HepG2 (cell line): Measurements from ENCODE around the gene EZH1. TPM values are rescaled to one million over a fixed set of nuclear protein-coding genes. Genes with fewer than 3 reads are reported as not detected.
A peak's percentile ranks its signal among the peaks of the same experiment; 100 is the strongest.

ENCODE experiments used
- DR1 ChIP-seq: sonication (generic); formaldehyde crosslinking; IDR thresholded peaks from 2 replicates; pipeline ENCODE4 v1.8.0; 2021; ENCODE audit warnings: mild to moderate bottlenecking, missing genetic modification reagents, inconsistent platforms
- GTF2F1 ChIP-seq: fragments of 150-350 bp; IDR thresholded peaks from 2 replicates; pipeline ENCODE4 v1.6.1; 2014; ENCODE audit warnings: low read length
- HMG20A ChIP-seq: IDR thresholded peaks from 2 replicates; pipeline ENCODE4 v1.6.1; 2016; ENCODE audit warnings: borderline replicate concordance
- KAT8 ChIP-seq: IDR thresholded peaks from 2 replicates; pipeline ENCODE4 v1.6.1; 2016; ENCODE audit warnings: missing genetic modification reagents, missing compliant biosample characterization
- KDM2A ChIP-seq: sonication (generic); formaldehyde crosslinking; IDR thresholded peaks from 2 replicates; pipeline ENCODE4 v1.4.0; 2020; ENCODE audit warnings: low read depth, missing genetic modification reagents, borderline replicate concordance
- MAF1 ChIP-seq: sonication (generic); formaldehyde crosslinking; IDR thresholded peaks from 2 replicates; pipeline ENCODE4 v1.5.0; 2020; ENCODE audit warnings: missing genetic modification reagents, borderline replicate concordance
- MZF1 ChIP-seq: sonication (generic); formaldehyde crosslinking; IDR thresholded peaks from 2 replicates; pipeline ENCODE4 v1.8.1; 2023; ENCODE audit warnings: mild to moderate bottlenecking, missing genetic modification reagents, borderline replicate concordance
- NR2F2 ChIP-seq: IDR thresholded peaks from 2 replicates; pipeline ENCODE4 v1.6.1; 2012; ENCODE audit warnings: low read depth, inconsistent platforms, borderline replicate concordance
- RBM22 ChIP-seq: fragments of 200-400 bp; formaldehyde crosslinking; optimal IDR thresholded peaks from 2 replicates; pipeline ENCODE3; 2017; ENCODE audit warnings: mild to moderate bottlenecking, low read length, moderate library complexity
- TARDBP ChIP-seq: sonication (generic); formaldehyde crosslinking; IDR thresholded peaks from 2 replicates; pipeline ENCODE4 v1.8.0; 2022; ENCODE audit warnings: mild to moderate bottlenecking, missing genetic modification reagents
- TP53 ChIP-seq: sonication (generic); formaldehyde crosslinking; conservative IDR thresholded peaks from 2 replicates; pipeline ENCODE4 v1.4.0; 2020; ENCODE audit warnings: missing genetic modification reagents
- ZFP90 ChIP-seq: sonication (generic); formaldehyde crosslinking; IDR thresholded peaks from 2 replicates; pipeline ENCODE4 v1.8.0; 2022; ENCODE audit warnings: missing genetic modification reagents, mild to moderate bottlenecking, inconsistent platforms, borderline replicate concordance
- ZNF317 ChIP-seq: sonication (generic); formaldehyde crosslinking; IDR thresholded peaks from 2 replicates; pipeline ENCODE4 v1.5.0; 2020; ENCODE audit warnings: mild to moderate bottlenecking, missing genetic modification reagents
- ZNF337 ChIP-seq: sonication (generic); formaldehyde crosslinking; IDR thresholded peaks from 2 replicates; pipeline ENCODE4 v1.5.1; 2020; ENCODE audit warnings: missing genetic modification reagents, low read depth, mild to moderate bottlenecking, borderline replicate concordance
- ZNF614 ChIP-seq: IDR thresholded peaks from 2 replicates; pipeline ENCODE4 v1.6.1; 2018; ENCODE audit warnings: missing biosample characterization, missing genetic modification reagents, inconsistent platforms, borderline replicate concordance
- ZNF652 ChIP-seq: IDR thresholded peaks from 2 replicates; pipeline ENCODE4 v1.6.1; 2016; ENCODE audit warnings: low read depth, borderline replicate concordance
- ZNF672 ChIP-seq: sonication (generic); formaldehyde crosslinking; IDR thresholded peaks from 2 replicates; pipeline ENCODE4 v1.8.1; 2022; ENCODE audit warnings: missing genetic modification reagents
- ZNF777 ChIP-seq: sonication (generic); formaldehyde crosslinking; IDR thresholded peaks from 2 replicates; pipeline ENCODE4 v1.4.0; 2020; ENCODE audit warnings: missing genetic modification reagents
- polyA plus RNA-seq, 8 experiments: library from polyadenylated mRNA; depleted of rRNA in 3 of 8; stranded (reverse) in 7 of 8; unstranded in 1 of 8; fragments of >200 nt; fragmentation: Illumina TruSeq in 4 of 8; extraction: Trizol in 4 of 8; gene quantifications; 2 replicates each; pipeline versions ENCODE4 v1.2.1 to v1.2.3, GENCODE V29; 2011 to 2016; ENCODE audit warnings: low read depth in 4 of 8, missing spikeins in 1 of 8, mixed read lengths in 1 of 8; ENCODE audit not compliant: insufficient read depth in 1 of 8
- total RNA-seq, 5 experiments: library from RNA; depleted of rRNA; stranded (reverse); fragments of >200 nt; fragmentation: Illumina TruSeq; extraction: Trizol; gene quantifications; 2 replicates each; pipeline ENCODE4 v1.2.3, GENCODE V29; 2016; ENCODE audit warnings: low read depth in 1 of 5
- TF ChIP-seq, protein P1 (sequence below): IDR thresholded peaks from 2 replicates; pipeline ENCODE4 v1.6.1; 2016; ENCODE audit warnings: mild to moderate bottlenecking, missing biosample characterization, missing genetic modification reagents
- TF ChIP-seq, protein P2 (sequence below): sonication (generic); formaldehyde crosslinking; IDR thresholded peaks from 2 replicates; pipeline ENCODE4 v1.5.1; 2020; ENCODE audit warnings: mild to moderate bottlenecking, missing genetic modification reagents, moderate library complexity
- TF ChIP-seq, protein P3 (sequence below): sonication (generic); formaldehyde crosslinking; IDR thresholded peaks from 2 replicates; pipeline ENCODE4 v1.4.0; 2020; ENCODE audit warnings: missing genetic modification reagents, mild to moderate bottlenecking, borderline replicate concordance
- TF ChIP-seq, protein P4 (sequence below): sonication (generic); formaldehyde crosslinking; conservative IDR thresholded peaks from 2 replicates; pipeline ENCODE4 v1.8.0; 2022; ENCODE audit warnings: low read depth, missing genetic modification reagents
- TF ChIP-seq, protein P5 (sequence below): sonication (generic); formaldehyde crosslinking; IDR thresholded peaks from 2 replicates; pipeline ENCODE4 v1.9.0; 2021; ENCODE audit warnings: missing genetic modification reagents, mild to moderate bottlenecking, borderline replicate concordance

EZH1 gene
- total and polyA plus RNA-seq, 2 of the 13 experiments (the other 11 are each of a cell fraction or from before 2014, with no cell fraction given): 11.6 to 24.0 TPM

DNA sequence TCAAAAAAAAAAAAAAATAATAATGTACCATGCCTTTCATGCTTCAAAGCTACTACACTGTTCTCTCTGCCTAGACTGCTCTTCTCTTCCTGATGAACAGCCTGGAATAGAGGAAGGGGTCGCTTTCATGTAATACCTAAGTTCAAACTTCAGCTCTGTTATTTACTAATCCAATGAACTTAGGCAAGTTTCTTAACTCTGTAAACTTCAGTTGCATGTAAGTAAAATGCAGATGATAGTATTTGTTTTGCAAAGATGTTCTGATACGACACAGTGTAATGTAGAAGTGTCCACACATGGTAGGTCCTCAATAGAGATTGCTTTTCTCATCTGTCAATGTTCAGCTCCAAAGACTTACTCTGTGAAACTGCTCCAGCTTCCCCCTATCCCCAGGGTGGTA is 47.1 kb upstream of the EZH1 start (continued):
- TF ChIP-seq, protein P1, sequence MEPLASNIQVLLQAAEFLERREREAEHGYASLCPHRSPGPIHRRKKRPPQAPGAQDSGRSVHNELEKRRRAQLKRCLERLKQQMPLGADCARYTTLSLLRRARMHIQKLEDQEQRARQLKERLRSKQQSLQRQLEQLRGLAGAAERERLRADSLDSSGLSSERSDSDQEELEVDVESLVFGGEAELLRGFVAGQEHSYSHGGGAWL (CRISPR knock-in tag): no peak
- TF ChIP-seq, protein P2, sequence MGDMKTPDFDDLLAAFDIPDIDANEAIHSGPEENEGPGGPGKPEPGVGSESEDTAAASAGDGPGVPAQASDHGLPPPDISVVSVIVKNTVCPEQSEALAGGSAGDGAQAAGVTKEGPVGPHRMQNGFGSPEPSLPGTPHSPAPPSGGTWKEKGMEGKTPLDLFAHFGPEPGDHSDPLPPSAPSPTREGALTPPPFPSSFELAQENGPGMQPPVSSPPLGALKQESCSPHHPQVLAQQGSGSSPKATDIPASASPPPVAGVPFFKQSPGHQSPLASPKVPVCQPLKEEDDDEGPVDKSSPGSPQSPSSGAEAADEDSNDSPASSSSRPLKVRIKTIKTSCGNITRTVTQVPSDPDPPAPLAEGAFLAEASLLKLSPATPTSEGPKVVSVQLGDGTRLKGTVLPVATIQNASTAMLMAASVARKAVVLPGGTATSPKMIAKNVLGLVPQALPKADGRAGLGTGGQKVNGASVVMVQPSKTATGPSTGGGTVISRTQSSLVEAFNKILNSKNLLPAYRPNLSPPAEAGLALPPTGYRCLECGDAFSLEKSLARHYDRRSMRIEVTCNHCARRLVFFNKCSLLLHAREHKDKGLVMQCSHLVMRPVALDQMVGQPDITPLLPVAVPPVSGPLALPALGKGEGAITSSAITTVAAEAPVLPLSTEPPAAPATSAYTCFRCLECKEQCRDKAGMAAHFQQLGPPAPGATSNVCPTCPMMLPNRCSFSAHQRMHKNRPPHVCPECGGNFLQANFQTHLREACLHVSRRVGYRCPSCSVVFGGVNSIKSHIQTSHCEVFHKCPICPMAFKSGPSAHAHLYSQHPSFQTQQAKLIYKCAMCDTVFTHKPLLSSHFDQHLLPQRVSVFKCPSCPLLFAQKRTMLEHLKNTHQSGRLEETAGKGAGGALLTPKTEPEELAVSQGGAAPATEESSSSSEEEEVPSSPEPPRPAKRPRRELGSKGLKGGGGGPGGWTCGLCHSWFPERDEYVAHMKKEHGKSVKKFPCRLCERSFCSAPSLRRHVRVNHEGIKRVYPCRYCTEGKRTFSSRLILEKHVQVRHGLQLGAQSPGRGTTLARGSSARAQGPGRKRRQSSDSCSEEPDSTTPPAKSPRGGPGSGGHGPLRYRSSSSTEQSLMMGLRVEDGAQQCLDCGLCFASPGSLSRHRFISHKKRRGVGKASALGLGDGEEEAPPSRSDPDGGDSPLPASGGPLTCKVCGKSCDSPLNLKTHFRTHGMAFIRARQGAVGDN (CRISPR knock-in tag): no peak
- no peak for TF ChIP-seq ZNF337 (CRISPR knock-in tag)
- 0 out of 2 replicates have a peak, but pooled peaks have one; percentile 46 for TF ChIP-seq ZNF652 (CRISPR knock-in tag)
- no peak for TF ChIP-seq ZFP90 (CRISPR knock-in tag)
- no peak for TF ChIP-seq NR2F2
- no peak for TF ChIP-seq TP53 (CRISPR knock-in tag)
- no peak for TF ChIP-seq KDM2A (CRISPR knock-in tag)
- TF ChIP-seq, protein P3, sequence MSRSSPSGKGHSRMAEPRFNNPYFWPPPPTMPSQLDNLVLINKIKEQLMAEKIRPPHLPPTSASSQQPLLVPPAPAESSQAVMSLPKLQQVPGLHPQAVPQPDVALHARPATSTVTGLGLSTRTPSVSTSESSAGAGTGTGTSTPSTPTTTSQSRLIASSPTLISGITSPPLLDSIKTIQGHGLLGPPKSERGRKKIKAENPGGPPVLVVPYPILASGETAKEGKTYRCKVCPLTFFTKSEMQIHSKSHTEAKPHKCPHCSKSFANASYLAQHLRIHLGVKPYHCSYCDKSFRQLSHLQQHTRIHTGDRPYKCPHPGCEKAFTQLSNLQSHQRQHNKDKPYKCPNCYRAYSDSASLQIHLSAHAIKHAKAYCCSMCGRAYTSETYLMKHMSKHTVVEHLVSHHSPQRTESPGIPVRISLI (CRISPR knock-in tag): peak; percentile 73; the same call in 1 of the 2 replicates
- no peak for TF ChIP-seq MAF1 (CRISPR knock-in tag)
- TF ChIP-seq ZNF317 (CRISPR knock-in tag): no peak
- TF ChIP-seq KAT8: 0 out of 2 replicates have a peak, but pooled peaks have one; percentile 13
- no peak for TF ChIP-seq DR1 (CRISPR knock-in tag)
- no peak for TF ChIP-seq GTF2F1
- TF ChIP-seq, protein P4, sequence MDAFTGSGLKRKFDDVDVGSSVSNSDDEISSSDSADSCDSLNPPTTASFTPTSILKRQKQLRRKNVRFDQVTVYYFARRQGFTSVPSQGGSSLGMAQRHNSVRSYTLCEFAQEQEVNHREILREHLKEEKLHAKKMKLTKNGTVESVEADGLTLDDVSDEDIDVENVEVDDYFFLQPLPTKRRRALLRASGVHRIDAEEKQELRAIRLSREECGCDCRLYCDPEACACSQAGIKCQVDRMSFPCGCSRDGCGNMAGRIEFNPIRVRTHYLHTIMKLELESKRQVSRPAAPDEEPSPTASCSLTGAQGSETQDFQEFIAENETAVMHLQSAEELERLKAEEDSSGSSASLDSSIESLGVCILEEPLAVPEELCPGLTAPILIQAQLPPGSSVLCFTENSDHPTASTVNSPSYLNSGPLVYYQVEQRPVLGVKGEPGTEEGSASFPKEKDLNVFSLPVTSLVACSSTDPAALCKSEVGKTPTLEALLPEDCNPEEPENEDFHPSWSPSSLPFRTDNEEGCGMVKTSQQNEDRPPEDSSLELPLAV (CRISPR knock-in tag): no peak
- peak; percentile 44; the same call in 1 of the 2 replicates for TF ChIP-seq HMG20A (CRISPR knock-in tag)
- no peak for TF ChIP-seq ZNF672 (CRISPR knock-in tag)
- no peak for TF ChIP-seq MZF1 (CRISPR knock-in tag)
- TF ChIP-seq RBM22: no peak
- TF ChIP-seq, protein P5, sequence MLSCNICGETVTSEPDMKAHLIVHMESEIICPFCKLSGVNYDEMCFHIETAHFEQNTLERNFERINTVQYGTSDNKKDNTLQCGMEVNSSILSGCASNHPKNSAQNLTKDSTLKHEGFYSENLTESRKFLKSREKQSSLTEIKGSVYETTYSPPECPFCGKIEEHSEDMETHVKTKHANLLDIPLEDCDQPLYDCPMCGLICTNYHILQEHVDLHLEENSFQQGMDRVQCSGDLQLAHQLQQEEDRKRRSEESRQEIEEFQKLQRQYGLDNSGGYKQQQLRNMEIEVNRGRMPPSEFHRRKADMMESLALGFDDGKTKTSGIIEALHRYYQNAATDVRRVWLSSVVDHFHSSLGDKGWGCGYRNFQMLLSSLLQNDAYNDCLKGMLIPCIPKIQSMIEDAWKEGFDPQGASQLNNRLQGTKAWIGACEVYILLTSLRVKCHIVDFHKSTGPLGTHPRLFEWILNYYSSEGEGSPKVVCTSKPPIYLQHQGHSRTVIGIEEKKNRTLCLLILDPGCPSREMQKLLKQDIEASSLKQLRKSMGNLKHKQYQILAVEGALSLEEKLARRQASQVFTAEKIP (CRISPR knock-in tag): no peak
- TF ChIP-seq ZNF777: no peak
- no peak for TF ChIP-seq TARDBP (CRISPR knock-in tag)
- TF ChIP-seq ZNF614: no peak
